Measurements from ENCODE around the gene C1orf159.

The C1orf159 gene

DNA sequence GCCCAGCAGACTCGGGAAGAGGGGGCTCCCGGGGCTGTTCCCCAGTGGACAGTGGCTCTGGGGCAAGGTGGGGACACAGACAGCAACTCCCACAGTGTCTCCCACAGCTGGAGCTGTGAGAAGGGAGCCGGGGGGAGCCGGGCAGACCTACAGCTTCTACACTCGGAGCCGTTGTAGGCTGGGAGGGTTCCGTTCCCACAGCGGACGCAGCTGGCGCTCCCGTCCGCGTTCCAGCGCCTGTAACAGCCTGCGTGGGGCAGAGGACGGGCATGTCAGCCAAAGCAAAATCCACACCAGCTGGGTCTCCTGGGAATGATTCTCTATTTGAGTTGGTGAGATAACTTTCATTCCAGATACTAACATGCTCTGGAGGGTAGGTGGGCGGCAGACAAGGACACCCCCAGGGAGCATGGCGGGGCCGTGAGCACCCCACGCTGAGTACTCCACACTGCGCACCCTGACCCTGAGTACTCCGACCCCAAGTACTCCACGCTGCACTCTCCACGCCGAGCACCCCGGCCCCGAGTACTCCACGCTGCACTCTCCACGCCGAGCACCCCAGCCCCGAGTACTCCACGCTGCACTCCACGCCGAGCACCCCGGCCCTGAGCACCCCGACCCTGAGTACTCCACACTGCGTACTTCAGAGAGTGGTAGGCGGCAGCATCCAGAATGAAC is 28.4 kb downstream of the C1orf159 start:
- Histone ChIP-seq H3K36me3 (ENCODE audit: insufficient read depth, low read length) (peaks cover 12% of the 10 kb centered on the region), H3K79me2 (ENCODE audit: insufficient read depth, low read length) (no peaks in the 10 kb centered on the region), H4K20me1 (ENCODE audit: insufficient read depth, low read length) (peaks cover 25% of the 10 kb centered on the region), H3K4me3 (ENCODE audit: low read depth in 1 of 2, low read length in 2 of 2) (no peak overlapping the region), H3K9me3 (ENCODE audit: insufficient read depth, low read length, severe bottlenecking) (no peaks in the 10 kb centered on the region), H2AFZ (ENCODE audit: low read depth, low read length) (no peak overlapping the region), H3K4me2 (ENCODE audit: insufficient read depth, low read length) (no peak overlapping the region), H3K27ac (ENCODE audit: low read length) (no peak overlapping the region), H3K27me3 (ENCODE audit: insufficient read depth, low read length, poor library complexity) (no peaks in the 10 kb centered on the region), H3K4me1 (ENCODE audit: insufficient read depth, low read length) (no peaks in the 10 kb centered on the region), H3K9ac (ENCODE audit: low read depth, low read length) (no peak overlapping the region)
- TF ChIP-seq CTCF (IDR thresholded peaks at IDR 0.05; ENCODE audit: borderline replicate concordance, extremely low read depth, low read length, poor library complexity, severe bottlenecking) (no peak), EZH2 (IDR thresholded peaks at IDR 0.05; ENCODE audit: borderline replicate concordance, low read depth, low read length, severe bottlenecking) (no peak)
- no peak for DNase-seq
- no peak for ATAC-seq (ENCODE audit: insufficient read depth, low read depth)

DNA sequence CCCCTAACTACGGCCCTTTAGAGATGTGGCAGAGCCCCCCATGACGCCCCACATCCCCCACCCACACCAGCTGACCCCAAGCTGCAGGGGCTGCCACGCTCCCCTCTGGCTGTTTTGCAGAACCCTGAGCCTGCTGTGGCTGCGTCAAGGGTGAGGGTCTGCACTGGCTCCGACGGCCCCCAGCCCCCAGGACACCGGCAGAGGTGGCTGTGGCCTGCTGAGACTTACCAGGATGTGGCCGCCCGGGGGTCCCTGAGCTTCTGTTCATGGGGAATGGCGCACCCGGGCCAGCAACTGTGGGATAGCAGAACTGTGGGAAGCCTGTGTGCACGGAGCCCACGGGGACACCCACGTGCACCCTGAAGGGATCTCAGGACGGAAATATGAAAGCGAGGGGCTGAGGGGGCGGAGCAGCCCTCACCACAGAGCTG is 29.0 kb downstream of the C1orf159 start:
- Histone ChIP-seq H3K36me3 (ENCODE audit: insufficient read depth, low read length) (peaks cover 12% of the 10 kb centered on the region), H3K4me1 (ENCODE audit: insufficient read depth, low read length) (no peaks in the 10 kb centered on the region), H3K4me2 (ENCODE audit: insufficient read depth, low read length) (no peak overlapping the region), H4K20me1 (ENCODE audit: insufficient read depth, low read length) (peaks cover 19% of the 10 kb centered on the region), H3K9me3 (ENCODE audit: insufficient read depth, low read length, severe bottlenecking) (no peaks in the 10 kb centered on the region), H3K9ac (ENCODE audit: low read depth, low read length) (no peak overlapping the region), H3K27ac (ENCODE audit: low read length) (no peak overlapping the region), H3K27me3 (ENCODE audit: insufficient read depth, low read length, poor library complexity) (no peaks in the 10 kb centered on the region), H3K79me2 (ENCODE audit: insufficient read depth, low read length) (no peaks in the 10 kb centered on the region), H2AFZ (ENCODE audit: low read depth, low read length) (no peak overlapping the region), H3K4me3 (ENCODE audit: low read depth in 1 of 2, low read length in 2 of 2) (no peak overlapping the region)
- no peak for ATAC-seq (ENCODE audit: insufficient read depth, low read depth)
- TF ChIP-seq EZH2 (IDR thresholded peaks at IDR 0.05; ENCODE audit: borderline replicate concordance, low read depth, low read length, severe bottlenecking), result no peak
- TF ChIP-seq CTCF (IDR thresholded peaks at IDR 0.05; ENCODE audit: borderline replicate concordance, extremely low read depth, low read length, poor library complexity, severe bottlenecking), result no peak
- no peak for DNase-seq

GRCh38 chr1:1085911-1086841 is 29.7 kb downstream of the C1orf159 start:
- Histone ChIP-seq H3K9ac (ENCODE audit: low read depth, low read length) (no peak overlapping the region), H4K20me1 (ENCODE audit: insufficient read depth, low read length) (peaks cover 17% of the 10 kb centered on the region), H3K4me2 (ENCODE audit: insufficient read depth, low read length) (no peak overlapping the region), H3K4me1 (ENCODE audit: insufficient read depth, low read length) (no peaks in the 10 kb centered on the region), H3K4me3 (ENCODE audit: low read depth in 1 of 2, low read length in 2 of 2) (no peak overlapping the region), H3K9me3 (ENCODE audit: insufficient read depth, low read length, severe bottlenecking) (no peaks in the 10 kb centered on the region), H3K27ac (ENCODE audit: low read length) (no peak overlapping the region), H2AFZ (ENCODE audit: low read depth, low read length) (no peak overlapping the region), H3K27me3 (ENCODE audit: insufficient read depth, low read length, poor library complexity) (no peaks in the 10 kb centered on the region), H3K36me3 (ENCODE audit: insufficient read depth, low read length) (peaks cover 12% of the 10 kb centered on the region), H3K79me2 (ENCODE audit: insufficient read depth, low read length) (no peaks in the 10 kb centered on the region)
- TF ChIP-seq CTCF (IDR thresholded peaks at IDR 0.05; ENCODE audit: borderline replicate concordance, extremely low read depth, low read length, poor library complexity, severe bottlenecking) (no peak), EZH2 (IDR thresholded peaks at IDR 0.05; ENCODE audit: borderline replicate concordance, low read depth, low read length, severe bottlenecking) (no peak)
- ATAC-seq (ENCODE audit: insufficient read depth, low read depth) (no peak), DNase-seq (no peak)

Data from DND-41 (cell line).